Chondrocyte (in vitro differentiated cells): ENCODE results near the gene FILIP1. TPM values are rescaled to one million over a fixed set of nuclear protein-coding genes. Genes with fewer than 3 reads are reported as not detected.

Experiments used
- DNase-seq: peaks from one replicate; pipeline ENCODE4 v3.0.0; 2021; ENCODE audit warnings: mixed read lengths, low spot score
- H3K27ac Mint-ChIP-seq: one replicate; pipeline ENCODE4 v1.8.0; 2021; ENCODE audit warnings: mild to moderate bottlenecking, moderate library complexity, mixed read lengths; ENCODE audit not compliant: unreplicated experiment
- H3K27me3 Mint-ChIP-seq: 2 replicates; pipeline ENCODE4 v1.8.0; 2021; ENCODE audit warnings: low read depth, mixed read lengths
- H3K36me3 Mint-ChIP-seq: 2 replicates; pipeline ENCODE4 v1.8.0; 2021; ENCODE audit warnings: low read depth, mixed read lengths
- H3K4me1 Mint-ChIP-seq: 2 replicates; pipeline ENCODE4 v1.8.0; 2021; ENCODE audit warnings: low read depth, mild to moderate bottlenecking, mixed read lengths
- H3K4me3 Mint-ChIP-seq: one replicate; pipeline ENCODE4 v1.8.0; 2021; ENCODE audit warnings: mild to moderate bottlenecking, moderate library complexity, mixed read lengths; ENCODE audit not compliant: unreplicated experiment
- H3K9me3 Mint-ChIP-seq: 2 replicates; pipeline ENCODE4 v1.8.0; 2021; ENCODE audit warnings: low read depth, mixed read lengths
- total RNA-seq: library from RNA; stranded (reverse); gene quantifications from 3 replicates; pipeline ENCODE4 v1.2.1, GENCODE V29; 2021
- TF ChIP-seq, protein P1 (sequence below): fragments of 200-600 bp; sonication (generic); IDR thresholded peaks from 2 replicates; pipeline ENCODE4 v1.5.0; 2021; ENCODE audit warnings: antibody characterized with exemption, mild to moderate bottlenecking, moderate library complexity

FILIP1 gene
- total RNA-seq, 1 donor from 2014 or later = 7.0 TPM

- Mint-ChIP-seq H3K27me3 (no peaks in the 10 kb centered on the region), H3K9me3 (no peaks in the 10 kb centered on the region), H3K4me3 (no peak overlapping the region), H3K36me3 (no peaks in the 10 kb centered on the region), H3K27ac (no peak overlapping the region), H3K4me1 (peaks cover 28% of the 10 kb centered on the region)
- TF ChIP-seq, protein P1, sequence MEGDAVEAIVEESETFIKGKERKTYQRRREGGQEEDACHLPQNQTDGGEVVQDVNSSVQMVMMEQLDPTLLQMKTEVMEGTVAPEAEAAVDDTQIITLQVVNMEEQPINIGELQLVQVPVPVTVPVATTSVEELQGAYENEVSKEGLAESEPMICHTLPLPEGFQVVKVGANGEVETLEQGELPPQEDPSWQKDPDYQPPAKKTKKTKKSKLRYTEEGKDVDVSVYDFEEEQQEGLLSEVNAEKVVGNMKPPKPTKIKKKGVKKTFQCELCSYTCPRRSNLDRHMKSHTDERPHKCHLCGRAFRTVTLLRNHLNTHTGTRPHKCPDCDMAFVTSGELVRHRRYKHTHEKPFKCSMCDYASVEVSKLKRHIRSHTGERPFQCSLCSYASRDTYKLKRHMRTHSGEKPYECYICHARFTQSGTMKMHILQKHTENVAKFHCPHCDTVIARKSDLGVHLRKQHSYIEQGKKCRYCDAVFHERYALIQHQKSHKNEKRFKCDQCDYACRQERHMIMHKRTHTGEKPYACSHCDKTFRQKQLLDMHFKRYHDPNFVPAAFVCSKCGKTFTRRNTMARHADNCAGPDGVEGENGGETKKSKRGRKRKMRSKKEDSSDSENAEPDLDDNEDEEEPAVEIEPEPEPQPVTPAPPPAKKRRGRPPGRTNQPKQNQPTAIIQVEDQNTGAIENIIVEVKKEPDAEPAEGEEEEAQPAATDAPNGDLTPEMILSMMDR = no peak
- DNase-seq = no peak
Observed at GRCh38 chr6:75377386-75377785, 116.2 kb downstream of the FILIP1 start.

DNA sequence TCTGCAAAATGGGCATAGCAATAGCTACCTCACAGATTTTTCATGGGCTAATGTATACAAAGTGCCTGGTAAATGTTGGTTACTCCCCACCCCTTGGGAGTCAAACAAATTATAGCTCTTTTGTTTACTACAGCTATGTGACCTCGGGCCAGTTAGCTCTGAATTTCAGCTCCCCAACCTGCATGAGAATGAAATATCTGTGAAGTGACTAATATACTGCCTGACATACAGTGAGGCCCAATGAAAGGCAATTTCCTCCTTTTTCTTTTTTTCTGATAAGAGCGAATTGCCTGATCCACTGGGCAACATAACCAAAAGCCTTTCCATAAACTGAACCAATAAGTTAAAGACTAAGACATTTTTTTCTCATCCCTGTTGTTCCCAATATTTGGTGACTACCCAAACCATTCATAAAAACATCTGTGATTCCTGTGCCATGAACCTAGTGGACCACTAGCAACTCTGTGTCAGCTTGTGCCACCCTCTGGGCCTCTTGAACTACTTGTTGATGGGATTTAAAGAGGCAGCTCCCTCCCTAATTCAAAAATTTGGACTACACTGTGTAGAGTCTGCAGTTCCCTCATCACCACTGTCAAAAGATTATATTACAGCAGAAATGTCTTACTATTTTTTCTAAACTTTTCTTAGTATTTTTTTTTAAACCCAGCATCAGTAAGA, 117.1 kb downstream of the FILIP1 start:
- no peaks in the 10 kb centered on the region for H3K36me3 Mint-ChIP-seq
- H3K9me3 Mint-ChIP-seq = no peaks in the 10 kb centered on the region
- peaks cover 23% of the 10 kb centered on the region for H3K4me1 Mint-ChIP-seq
- no peak overlapping the region for H3K4me3 Mint-ChIP-seq
- TF ChIP-seq, protein P1 = no peak
- H3K27ac Mint-ChIP-seq = no peak overlapping the region
- H3K27me3 Mint-ChIP-seq = no peaks in the 10 kb centered on the region
- DNase-seq = no peak

DNA sequence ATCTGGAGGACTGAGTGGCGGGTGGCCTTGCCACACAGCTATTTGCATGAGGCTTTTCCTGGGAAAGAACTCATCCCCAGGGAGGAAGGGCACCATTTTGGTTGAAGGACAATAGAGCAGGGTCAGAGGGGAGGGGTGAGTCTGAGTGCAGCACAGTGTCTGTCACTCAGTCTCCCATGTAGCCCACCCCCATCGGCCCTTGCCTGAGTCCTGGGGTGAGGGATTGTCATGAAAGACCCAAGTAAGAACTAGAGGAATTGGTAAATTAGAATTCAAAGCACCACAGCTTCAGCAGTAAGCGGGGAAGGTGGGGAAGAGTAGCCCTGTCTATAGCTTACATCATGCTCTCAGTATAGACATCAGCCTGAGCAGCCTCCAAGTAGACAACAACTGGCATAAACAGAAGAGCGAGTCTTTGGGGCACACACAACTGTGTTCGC, 118.6 kb downstream of the FILIP1 start:
- no peaks in the 10 kb centered on the region for H3K36me3 Mint-ChIP-seq
- H3K27ac Mint-ChIP-seq = no peak overlapping the region
- peaks cover 23% of the 10 kb centered on the region for H3K4me1 Mint-ChIP-seq
- no peak for DNase-seq
- TF ChIP-seq, protein P1 = no peak
- H3K4me3 Mint-ChIP-seq = no peak overlapping the region
- no peaks in the 10 kb centered on the region for H3K27me3 Mint-ChIP-seq
- H3K9me3 Mint-ChIP-seq = no peaks in the 10 kb centered on the region

- no peak for DNase-seq
- TF ChIP-seq, protein P1 = no peak
- H3K9me3 Mint-ChIP-seq = no peaks in the 10 kb centered on the region
- no peak overlapping the region for H3K27ac Mint-ChIP-seq
- H3K4me1 Mint-ChIP-seq = peaks cover 23% of the 10 kb centered on the region
- no peaks in the 10 kb centered on the region for H3K36me3 Mint-ChIP-seq
- H3K27me3 Mint-ChIP-seq = no peaks in the 10 kb centered on the region
- no peak overlapping the region for H3K4me3 Mint-ChIP-seq
Observed at GRCh38 chr6:75372884-75373283, 120.7 kb downstream of the FILIP1 start.

DNA sequence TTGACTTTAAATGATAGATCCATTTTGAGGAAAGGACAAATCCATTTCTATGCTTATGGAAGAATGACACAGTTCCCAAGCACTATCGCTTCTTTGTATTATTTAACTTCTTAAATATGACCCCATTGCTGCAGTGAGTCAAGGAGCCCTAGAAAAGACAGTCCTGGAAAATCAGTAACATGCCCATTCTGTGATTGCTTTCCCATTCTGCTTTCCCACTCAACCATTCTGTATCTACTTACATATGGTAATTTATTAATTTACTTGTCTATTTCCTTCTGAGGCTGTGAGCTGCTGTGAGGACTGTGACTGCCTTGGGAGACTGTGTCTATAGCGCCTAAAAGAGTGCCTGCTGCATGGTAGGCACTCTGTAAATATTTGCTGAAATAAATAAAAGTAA, 123.6 kb downstream of the FILIP1 start:
- H3K27me3 Mint-ChIP-seq = no peaks in the 10 kb centered on the region
- H3K4me1 Mint-ChIP-seq = peaks cover 6% of the 10 kb centered on the region
- H3K4me3 Mint-ChIP-seq = no peak overlapping the region
- no peaks in the 10 kb centered on the region for H3K36me3 Mint-ChIP-seq
- H3K9me3 Mint-ChIP-seq = no peaks in the 10 kb centered on the region
- H3K27ac Mint-ChIP-seq = no peak overlapping the region
- TF ChIP-seq, protein P1 = no peak
- no peak for DNase-seq
